DOHH2 (cell line): ENCODE measurements around the gene COL1A1.

Source experiments
- H3F3A ChIP-seq: fragments of 200-600 bp; sonication (generic), shearing (Covaris generic); 2 replicates; pipeline ENCODE4 v1.6.0; 2016; ENCODE audit warnings: antibody characterized with exemption, mild to moderate bottlenecking; ENCODE audit not compliant: control insufficient read depth, insufficient read depth
- H3K27ac ChIP-seq: fragments of 200-600 bp; sonication (generic); 2 replicates; pipeline ENCODE4 v1.5.1; 2014; ENCODE audit warnings: low read depth, mild to moderate bottlenecking, low read length, moderate library complexity
- H3K27me3 ChIP-seq: fragments of 200-600 bp; sonication (generic); 2 replicates; pipeline ENCODE4 v1.6.1; 2014; ENCODE audit warnings: mild to moderate bottlenecking, low read length, mixed read lengths; ENCODE audit not compliant: control insufficient read depth
- H3K36me3 ChIP-seq: fragments of 200-600 bp; sonication (generic); 2 replicates; pipeline ENCODE4 v1.6.1; 2014; ENCODE audit warnings: mild to moderate bottlenecking, low read length, moderate library complexity, mixed read lengths; ENCODE audit not compliant: control insufficient read depth
- H3K4me1 ChIP-seq: fragments of 200-600 bp; sonication (generic); 2 replicates; pipeline ENCODE4 v1.6.1; 2014; ENCODE audit warnings: mild to moderate bottlenecking, low read length, mixed read lengths; ENCODE audit not compliant: control insufficient read depth
- H3K4me2 ChIP-seq: fragments of 200-600 bp; sonication (generic); 2 replicates; pipeline ENCODE4 v1.6.0; 2014; ENCODE audit warnings: mild to moderate bottlenecking, low read length, moderate library complexity
- H3K4me3 ChIP-seq: fragments of 200-600 bp; sonication (generic); 2 replicates; pipeline ENCODE4 v1.5.1; 2014; ENCODE audit warnings: mild to moderate bottlenecking, low read length, mixed read lengths
- H3K79me2 ChIP-seq: fragments of 200-600 bp; sonication (generic); 2 replicates; pipeline ENCODE4 v1.6.1; 2014; ENCODE audit warnings: mild to moderate bottlenecking, low read length, mixed read lengths; ENCODE audit not compliant: control insufficient read depth
- H3K9me2 ChIP-seq: fragments of 200-600 bp; sonication (generic); replicated peaks from 2 replicates; pipeline ENCODE4 v1.6.1; 2014; ENCODE audit warnings: mild to moderate bottlenecking, low read length, mixed read lengths; ENCODE audit not compliant: control insufficient read depth
- H3K9me3 ChIP-seq: fragments of 200-600 bp; sonication (generic); 2 replicates; pipeline ENCODE4 v1.6.1; 2014; ENCODE audit warnings: antibody characterized with exemption, low read length, mixed read lengths; ENCODE audit not compliant: control insufficient read depth, insufficient read depth
- H4K20me1 ChIP-seq: fragments of 200-600 bp; sonication (generic); 2 replicates; pipeline ENCODE4 v1.6.0; 2014; ENCODE audit warnings: low read depth, mild to moderate bottlenecking, antibody characterized with exemption, low read length, moderate library complexity; ENCODE audit not compliant: control insufficient read depth, insufficient read depth
- EZH2phosphoT487 ChIP-seq: fragments of 200-600 bp; sonication (generic); IDR thresholded peaks from 2 replicates; pipeline ENCODE4 v1.6.1; 2017; ENCODE audit warnings: borderline replicate concordance, mild to moderate bottlenecking, antibody characterized with exemption, low read length, moderate library complexity, mixed read lengths
- TF ChIP-seq, protein P1 (sequence below): fragments of 200-600 bp; sonication (generic); IDR thresholded peaks from one replicate; pipeline ENCODE4 v1.5.1; 2014; ENCODE audit warnings: antibody characterized with exemption, mild to moderate bottlenecking, low read depth, low read length; ENCODE audit not compliant: poor library complexity, severe bottlenecking

COL1A1 gene

DNA sequence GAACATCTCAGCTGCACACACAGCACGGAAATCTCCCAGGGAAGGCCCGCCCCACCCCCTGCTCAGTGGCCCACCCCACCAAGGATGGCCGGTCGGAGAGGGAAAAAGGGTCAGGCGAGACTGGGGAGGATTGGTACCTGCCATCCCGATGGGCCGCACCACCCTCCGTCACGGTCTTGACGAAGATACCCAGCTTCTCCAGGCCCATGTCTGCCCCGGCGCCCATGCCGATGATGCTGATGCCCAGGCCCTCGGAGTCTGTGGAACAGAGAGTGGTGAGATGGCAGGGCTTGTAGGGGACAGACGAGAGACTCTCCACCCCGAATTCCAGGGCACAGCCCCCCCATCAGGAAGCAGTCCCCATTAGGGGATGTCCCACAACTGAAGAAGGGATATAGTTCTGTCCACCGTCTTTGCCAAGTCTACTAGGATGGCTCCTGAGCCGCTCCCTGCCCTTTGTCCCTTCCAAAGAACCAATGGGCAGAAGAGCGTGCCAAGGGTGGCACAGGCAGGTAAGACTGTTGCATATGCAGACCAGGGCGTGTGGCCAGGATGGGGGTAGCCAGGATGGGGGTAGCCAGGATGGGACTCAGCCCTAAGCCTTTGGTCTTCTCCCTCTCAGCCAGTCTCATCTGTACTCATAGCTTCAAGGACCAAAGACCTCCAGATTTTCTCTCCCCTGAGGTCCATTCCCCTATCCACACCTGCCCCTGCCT is 57.8 kb downstream of the COL1A1 start:
- H3K27ac ChIP-seq, result no peak overlapping the region
- TF ChIP-seq EZH2phosphoT487, result no peak
- TF ChIP-seq, protein P1, sequence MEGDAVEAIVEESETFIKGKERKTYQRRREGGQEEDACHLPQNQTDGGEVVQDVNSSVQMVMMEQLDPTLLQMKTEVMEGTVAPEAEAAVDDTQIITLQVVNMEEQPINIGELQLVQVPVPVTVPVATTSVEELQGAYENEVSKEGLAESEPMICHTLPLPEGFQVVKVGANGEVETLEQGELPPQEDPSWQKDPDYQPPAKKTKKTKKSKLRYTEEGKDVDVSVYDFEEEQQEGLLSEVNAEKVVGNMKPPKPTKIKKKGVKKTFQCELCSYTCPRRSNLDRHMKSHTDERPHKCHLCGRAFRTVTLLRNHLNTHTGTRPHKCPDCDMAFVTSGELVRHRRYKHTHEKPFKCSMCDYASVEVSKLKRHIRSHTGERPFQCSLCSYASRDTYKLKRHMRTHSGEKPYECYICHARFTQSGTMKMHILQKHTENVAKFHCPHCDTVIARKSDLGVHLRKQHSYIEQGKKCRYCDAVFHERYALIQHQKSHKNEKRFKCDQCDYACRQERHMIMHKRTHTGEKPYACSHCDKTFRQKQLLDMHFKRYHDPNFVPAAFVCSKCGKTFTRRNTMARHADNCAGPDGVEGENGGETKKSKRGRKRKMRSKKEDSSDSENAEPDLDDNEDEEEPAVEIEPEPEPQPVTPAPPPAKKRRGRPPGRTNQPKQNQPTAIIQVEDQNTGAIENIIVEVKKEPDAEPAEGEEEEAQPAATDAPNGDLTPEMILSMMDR, result no peak
- peak overlapping the region; percentile 86; the same call in 1 of the 2 replicates for H3K4me2 ChIP-seq
- H3K9me3 ChIP-seq, result no peaks in the 10 kb centered on the region
- peaks cover 22% of the 10 kb centered on the region for H4K20me1 ChIP-seq
- H3F3A ChIP-seq, result peaks cover 4% of the 10 kb centered on the region; the same call in 1 of the 2 replicates
- H3K79me2 ChIP-seq, result peaks cover 77% of the 10 kb centered on the region
- H3K9me2 ChIP-seq, result no peaks in the 10 kb centered on the region
- no peak overlapping the region for H3K4me3 ChIP-seq
- peaks cover 81% of the 10 kb centered on the region for H3K4me1 ChIP-seq
- H3K36me3 ChIP-seq, result peaks cover 95% of the 10 kb centered on the region
- H3K27me3 ChIP-seq, result no peaks in the 10 kb centered on the region

DNA sequence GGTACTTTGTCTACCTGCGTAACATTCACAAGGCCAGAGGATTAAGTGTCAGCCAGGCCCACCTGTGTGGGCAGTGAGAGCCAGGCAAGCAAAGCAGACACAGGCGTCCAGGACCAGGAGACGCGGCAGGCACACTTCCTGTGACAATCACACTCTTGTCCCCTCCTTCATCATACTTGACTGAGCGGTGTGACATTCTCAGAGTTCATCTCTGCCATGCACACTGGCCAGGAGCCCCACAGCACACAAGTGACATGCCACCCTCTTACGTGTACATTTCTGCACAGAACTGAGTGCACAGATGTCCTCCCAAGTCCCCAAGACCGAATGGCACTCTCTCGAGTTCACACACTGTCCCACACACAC is 59.7 kb downstream of the COL1A1 start:
- H3K4me3 ChIP-seq, result no peak overlapping the region
- no peaks in the 10 kb centered on the region for H3K9me3 ChIP-seq
- H3K79me2 ChIP-seq, result peaks cover 58% of the 10 kb centered on the region
- TF ChIP-seq, protein P1, result no peak
- TF ChIP-seq EZH2phosphoT487, result no peak
- peaks cover 30% of the 10 kb centered on the region for H4K20me1 ChIP-seq
- H3K36me3 ChIP-seq, result peaks cover 100% of the 10 kb centered on the region
- H3K27me3 ChIP-seq, result no peaks in the 10 kb centered on the region
- peaks cover 71% of the 10 kb centered on the region for H3K4me1 ChIP-seq
- no peak overlapping the region for H3K27ac ChIP-seq
- H3K4me2 ChIP-seq, result no peak overlapping the region
- H3F3A ChIP-seq, result 0 out of 2 replicates have a peak, but pooled peaks cover 3% of the 10 kb centered on the region
- no peaks in the 10 kb centered on the region for H3K9me2 ChIP-seq

GRCh38 chr17:50141026-50141744 is 60.2 kb downstream of the COL1A1 start:
- H3K27me3 ChIP-seq, result no peaks in the 10 kb centered on the region
- H3K27ac ChIP-seq, result no peak overlapping the region
- H3K4me3 ChIP-seq, result no peak overlapping the region
- peak overlapping the region; percentile 41; the same call in 1 of the 2 replicates for H3K4me2 ChIP-seq
- H3K79me2 ChIP-seq, result peaks cover 52% of the 10 kb centered on the region
- TF ChIP-seq, protein P1, result no peak
- no peak for TF ChIP-seq EZH2phosphoT487
- H3K9me2 ChIP-seq, result no peaks in the 10 kb centered on the region
- H3F3A ChIP-seq, result 0 out of 2 replicates have a peak, but pooled peaks cover 3% of the 10 kb centered on the region
- peaks cover 26% of the 10 kb centered on the region for H4K20me1 ChIP-seq
- H3K9me3 ChIP-seq, result no peaks in the 10 kb centered on the region
- H3K4me1 ChIP-seq, result peaks cover 66% of the 10 kb centered on the region
- peaks cover 100% of the 10 kb centered on the region for H3K36me3 ChIP-seq
